IMR-90 (cell line): ENCODE data around the gene AGO3. TPM values are rescaled to one million over a fixed set of nuclear protein-coding genes. Genes with fewer than 3 reads are reported as not detected.

Experiments used
- ATAC-seq: fragments of 200-7000 bp; cut with Tn5 transposase; 2 replicates; pipeline ENCODE4 v1.9.1; 2020; ENCODE audit warnings: low read depth, mild to moderate bottlenecking, moderate library complexity
- BruUV-seq: library from RNA; stranded (reverse); fragments of 400-500 nt; replicated peaks from 2 replicates; lab custom pipeline; 2021; lab: Mats Ljungman, UMichigan
- CTCF ChIA-PET: fragments of 300-600 bp; formaldehyde crosslinking; extraction: SDS; loops from one replicate; lab custom pipeline; 2021; ENCODE audit warnings: antibody characterized with exemption; lab: Yijun Ruan, JAX
- POLR2A ChIA-PET: fragments of 300-600 bp; sonication (Branson Sonifier 250); formaldehyde crosslinking; loops from one replicate; lab custom pipeline; 2022; ENCODE audit warnings: antibody characterized with exemption; ENCODE audit not compliant: unreplicated experiment; lab: Charles Lee
- DNase-seq: peaks from one replicate; pipeline ENCODE4 v3.0.0; 2013
- H2AFZ ChIP-seq: replicated peaks from 2 replicates; pipeline ENCODE3; 2013; ENCODE audit warnings: low read length, mild to moderate bottlenecking; ENCODE audit not compliant: poor library complexity
- H2AK5ac ChIP-seq: 2 replicates; pipeline ENCODE4 v1.6.1; 2013; ENCODE audit warnings: low read depth, low read length, inconsistent platforms
- H2AK9ac ChIP-seq: replicated peaks from 2 replicates; pipeline ENCODE3; 2013; ENCODE audit warnings: mild to moderate bottlenecking, low read depth, low read length, moderate library complexity; ENCODE audit not compliant: poor library complexity
- H2BK120ac ChIP-seq: 2 replicates; pipeline ENCODE4 v1.6.1; 2013; ENCODE audit warnings: low read depth, low read length, inconsistent platforms
- H2BK15ac ChIP-seq: 3 replicates; pipeline ENCODE4 v1.6.1; 2013; ENCODE audit warnings: low read depth, low read length, inconsistent platforms
- H2BK20ac ChIP-seq: 2 replicates; pipeline ENCODE4 v1.6.1; 2013; ENCODE audit warnings: low read depth, mild to moderate bottlenecking, inconsistent platforms, low read length, moderate library complexity
- H2BK5ac ChIP-seq: 2 replicates; pipeline ENCODE4 v1.6.1; 2013; ENCODE audit warnings: mild to moderate bottlenecking, low read depth, low read length, inconsistent platforms; ENCODE audit not compliant: poor library complexity, severe bottlenecking
- H3K14ac ChIP-seq: replicated peaks from 2 replicates; pipeline ENCODE4 v1.6.1; 2013; ENCODE audit warnings: low read depth, low read length, inconsistent platforms
- H3K18ac ChIP-seq: 2 replicates; pipeline ENCODE4 v1.6.1; 2013; ENCODE audit warnings: low read depth, low read length, control low read depth
- H3K23ac ChIP-seq: 2 replicates; pipeline ENCODE4 v1.6.1; 2013; ENCODE audit warnings: low read depth, low read length, inconsistent platforms
- H3K27ac ChIP-seq: 2 replicates; pipeline ENCODE4 v1.5.1; 2013; ENCODE audit warnings: mild to moderate bottlenecking, control low read depth, low read length; ENCODE audit not compliant: insufficient read depth
- H3K27me3 ChIP-seq: 2 replicates; pipeline ENCODE4 v1.6.1; 2013; ENCODE audit warnings: low read length; ENCODE audit not compliant: control insufficient read depth, insufficient read depth
- H3K36me3 ChIP-seq: 2 replicates; pipeline ENCODE4 v1.6.1; 2013; ENCODE audit warnings: low read length, mixed read lengths; ENCODE audit not compliant: control insufficient read depth, insufficient read depth
- H3K4ac ChIP-seq: 2 replicates; pipeline ENCODE4 v1.6.1; 2013; ENCODE audit warnings: low read depth, low read length, inconsistent platforms
- H3K4me1 ChIP-seq: 2 replicates; pipeline ENCODE4 v1.6.1; 2013; ENCODE audit warnings: low read length, mixed read lengths; ENCODE audit not compliant: control insufficient read depth, insufficient read depth
- H3K4me2 ChIP-seq: 2 replicates; pipeline ENCODE4 v1.6.1; 2013; ENCODE audit warnings: low read depth, mild to moderate bottlenecking, control low read depth, low read length, moderate library complexity
- H3K4me3 ChIP-seq: 2 replicates; pipeline ENCODE4 v1.5.1; 2013; ENCODE audit warnings: low read depth, mild to moderate bottlenecking, control low read depth, low read length, moderate library complexity; ENCODE audit not compliant: insufficient read depth
- H3K56ac ChIP-seq: 2 replicates; pipeline ENCODE4 v1.6.1; 2013; ENCODE audit warnings: low read length, inconsistent platforms; ENCODE audit not compliant: insufficient read depth; ENCODE audit errors: extremely low read depth
- H3K79me1 ChIP-seq, 2 experiments: 2 replicates each; pipeline ENCODE4 v1.6.1; 2013; ENCODE audit warnings: low read length in 2 of 2, inconsistent platforms in 1 of 2, low read depth in 1 of 2
- H3K9ac ChIP-seq: 2 replicates; pipeline ENCODE4 v1.6.1; 2013; ENCODE audit warnings: low read depth, low read length, control low read depth
- H3K9me1 ChIP-seq: 2 replicates; pipeline ENCODE4 v1.6.1; 2013; ENCODE audit warnings: low read length, inconsistent platforms; ENCODE audit not compliant: insufficient read depth
- H3K9me3 ChIP-seq: 2 replicates; pipeline ENCODE4 v1.6.1; 2013; ENCODE audit warnings: low read length; ENCODE audit not compliant: control insufficient read depth, insufficient read depth
- H4K20me1 ChIP-seq: 2 replicates; pipeline ENCODE4 v1.6.1; 2013; ENCODE audit warnings: low read length, inconsistent platforms; ENCODE audit not compliant: insufficient read depth
- H4K5ac ChIP-seq: 2 replicates; pipeline ENCODE4 v1.6.1; 2013; ENCODE audit warnings: mild to moderate bottlenecking, low read depth, low read length, control low read depth
- H4K8ac ChIP-seq, 2 experiments: 2 replicates each; pipeline ENCODE4 v1.6.1; 2013; ENCODE audit warnings: low read depth in 2 of 2, low read length in 2 of 2, control low read depth in 1 of 2, inconsistent platforms in 1 of 2
- H4K91ac ChIP-seq: 2 replicates; pipeline ENCODE4 v1.6.1; 2013; ENCODE audit warnings: low read depth, low read length, inconsistent platforms; ENCODE audit not compliant: insufficient read depth
- CEBPB ChIP-seq: IDR thresholded peaks from 2 replicates; pipeline ENCODE4 v1.6.1; 2012; ENCODE audit warnings: low read depth, low read length, improper control_type of control experiment
- RAD21 ChIP-seq: IDR thresholded peaks from 2 replicates; pipeline ENCODE4 v1.6.1; 2012; ENCODE audit warnings: low read length, improper control_type of control experiment
- WGBS, 2 experiments: methylation state at CpG; one replicate each; pipeline versions ENCODE4 v1.1.5 to v1.1.7; 2013; ENCODE audit warnings: missing lambda C conversion rate in 2 of 2; ENCODE audit not compliant: insufficient read length in 1 of 2; ENCODE audit errors: extremely low coverage in 2 of 2; 5-methylcytosine and 5-hydroxymethylcytosine counted together
- dilution Hi-C: fragments of 300-500 bp; cut with HindIII; formaldehyde crosslinking; loops from one replicate; pipeline ENCODE4 v1.14.3; 2018; ENCODE audit warnings: low sequenced_read_pairs; ENCODE audit not compliant: unreplicated experiment
- in situ Hi-C: fragments of 300-500 bp; cut with MboI; formaldehyde crosslinking; loops from 3 replicates; pipeline ENCODE4 v1.14.3; 2019; ENCODE audit warnings: low sequenced_read_pairs, inconsistent platforms, mixed read lengths
- intact Hi-C: fragments of 100-400 bp; cut with micrococcal nuclease; formaldehyde crosslinking; loops from 2 replicates; pipeline ENCODE4 v1.10.0; 2022
- polyA plus RNA-seq, 3 experiments: library from polyadenylated mRNA; depleted of rRNA; stranded (reverse); fragments of >200 nt; gene quantifications; 2 replicates each; pipeline ENCODE4 v1.2.3, GENCODE V29; 2012; ENCODE audit warnings: low replicate concordance in 1 of 3
- total RNA-seq: library from RNA; depleted of rRNA; stranded (reverse); fragments of >200 nt; gene quantifications from 2 replicates; pipeline ENCODE4 v1.2.3, GENCODE V29; 2012

Gene AGO3
- total and polyA plus RNA-seq, 2 of the 4 experiments (the other 2 are of a cell fraction) = 8.9 to 25.6 TPM

GRCh38 chr1:35939484-35939883 lies 8.6 kb downstream of the AGO3 start:
- intact Hi-C loops = loop anchor here (10.0 kb wide), 1 partner anchor 145 kb away; the partner anchor contains the start of genes ADPRS and TEKT2

More at GRCh38 chr1:35939484-35939883, 8.6 kb downstream of the AGO3 start:
- POLR2A ChIA-PET = no interaction called here
- no peak overlapping the region for H2BK5ac ChIP-seq
- no peak overlapping the region for H2BK120ac ChIP-seq
- no peak overlapping the region for H3K56ac ChIP-seq
- peaks cover 12 to 40% of the 10 kb centered on the region in 2 experiments for H3K79me1 ChIP-seq
- dilution Hi-C loops (no loop called here), in situ Hi-C loops (no loop called here)
- no TSS peak for BruUV-seq
- 0 out of 2 replicates have a peak, but pooled peaks cover 3% of the 10 kb centered on the region for H3K4me1 ChIP-seq
- CTCF ChIA-PET = no interaction called here
- peaks cover 16% of the 10 kb centered on the region for H4K20me1 ChIP-seq
- H2AFZ ChIP-seq = no peak overlapping the region
- H3K9ac ChIP-seq = no peak overlapping the region
- no peak overlapping the region for H3K18ac ChIP-seq
- H3K9me1 ChIP-seq = peaks cover 2% of the 10 kb centered on the region; the same call in 1 of the 2 replicates
- WGBS, 2 experiments = 100% methylated on average over 3 of the region's 3 CpGs; no CpG with 5 or more reads in 1 of the 2 experiments
- H2BK20ac ChIP-seq = no peak overlapping the region
- no peaks in the 10 kb centered on the region for H3K36me3 ChIP-seq
- no peak overlapping the region for H3K4ac ChIP-seq
- ATAC-seq = no peak
- H3K23ac ChIP-seq = no peak overlapping the region
- H2BK15ac ChIP-seq = no peak overlapping the region
- H2AK5ac ChIP-seq = no peak overlapping the region
- H3K9me3 ChIP-seq = no peaks in the 10 kb centered on the region
- no peak overlapping the region for H3K4me2 ChIP-seq
- H4K8ac ChIP-seq = no peak overlapping the region
- TF ChIP-seq RAD21 (no peak), CEBPB (no peak)
- H3K4me3 ChIP-seq = no peak overlapping the region
- no peak overlapping the region for H3K14ac ChIP-seq
- no peak for DNase-seq
- no peak overlapping the region for H4K5ac ChIP-seq
- no peak overlapping the region for H4K91ac ChIP-seq
- no peaks in the 10 kb centered on the region for H3K27me3 ChIP-seq
- no peak overlapping the region for H3K27ac ChIP-seq
- no peak overlapping the region for H2AK9ac ChIP-seq
